ENCODE results near the gene DIO1. TPM values are rescaled to one million over a fixed set of nuclear protein-coding genes. Genes with fewer than 3 reads are reported as not detected.
"Not testable (repeated sequence)": the region's sequence is repeated elsewhere in the genome, so short reads cannot be mapped to it uniquely, and the experiment has no call there.

The DIO1 gene
- total RNA-seq, 1 experiment from 2014 or later, result not detected

DNA sequence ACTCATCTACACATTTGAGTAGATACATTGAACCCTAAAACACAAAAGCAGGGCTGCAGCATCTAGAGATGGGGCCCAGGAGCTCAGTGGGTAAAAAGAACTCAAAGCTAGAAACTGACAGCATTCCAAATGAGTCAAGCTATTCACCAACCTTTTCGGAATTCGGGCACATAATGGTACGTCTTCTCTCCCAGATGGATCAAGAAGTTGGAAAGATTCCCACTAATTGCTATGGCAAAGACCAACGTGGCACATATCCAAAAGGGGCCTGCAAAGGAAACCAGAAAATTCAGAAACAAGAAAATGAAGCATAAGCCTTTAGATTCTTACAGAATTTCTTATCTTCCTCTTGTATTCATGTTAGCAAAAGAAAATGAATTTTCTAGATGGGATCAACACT lies 22.8 kb upstream of the DIO1 start:
- Mint-ChIP-seq H3K27ac (ENCODE audit: unreplicated experiment) (no peak overlapping the region), H3K27me3 (ENCODE audit: unreplicated experiment) (no peaks in the 10 kb centered on the region), H3K4me3 (ENCODE audit: low read depth, unreplicated experiment) (no peak overlapping the region), H3K4me1 (ENCODE audit: low read depth, unreplicated experiment) (no peaks in the 10 kb centered on the region), H3K9me3 (ENCODE audit: low read depth, unreplicated experiment) (no peaks in the 10 kb centered on the region), H3K36me3 (ENCODE audit: insufficient read depth, unreplicated experiment) (peaks cover 4% of the 10 kb centered on the region)
- TF ChIP-seq CTCF (IDR thresholded peaks at IDR 0.05; ENCODE audit: unreplicated experiment), result no peak
- CTCF ChIA-PET, result interaction anchor here (0.6 kb wide), 1 partner anchor 31 kb away, joined by 5 read pairs; no protein-coding TSS in a partner anchor
- no peak for DNase-seq
- intact Hi-C loops (cut with micrococcal nuclease; ENCODE audit: unreplicated experiment), result no loop called here
- no TSS peak for BruUV-seq (replicated peaks)

GRCh38 chr1:53871773-53872484 lies 22.1 kb upstream of the DIO1 start:
- intact Hi-C loops (cut with micrococcal nuclease; ENCODE audit: unreplicated experiment), result no loop called here
- DNase-seq, result no peak
- CTCF ChIA-PET, result interaction anchor here (0.6 to 1.1 kb wide), 2 partner anchors 32 to 88 kb away, joined by 3 to 5 read pairs; no protein-coding TSS in a partner anchor
- Mint-ChIP-seq H3K27ac (ENCODE audit: unreplicated experiment) (no peak overlapping the region), H3K36me3 (ENCODE audit: insufficient read depth, unreplicated experiment) (peaks cover 4% of the 10 kb centered on the region), H3K9me3 (ENCODE audit: low read depth, unreplicated experiment) (no peaks in the 10 kb centered on the region), H3K4me3 (ENCODE audit: low read depth, unreplicated experiment) (no peak overlapping the region), H3K27me3 (ENCODE audit: unreplicated experiment) (no peaks in the 10 kb centered on the region), H3K4me1 (ENCODE audit: low read depth, unreplicated experiment) (no peaks in the 10 kb centered on the region)
- BruUV-seq (replicated peaks), result no TSS peak
- TF ChIP-seq CTCF (IDR thresholded peaks at IDR 0.05; ENCODE audit: unreplicated experiment), result no peak

- CTCF ChIA-PET; H3K4me3 Mint-ChIP-seq (ENCODE audit: low read depth, unreplicated experiment); intact Hi-C loops (cut with micrococcal nuclease; ENCODE audit: unreplicated experiment); H3K27ac Mint-ChIP-seq (ENCODE audit: unreplicated experiment); BruUV-seq (replicated peaks); H3K9me3 Mint-ChIP-seq (ENCODE audit: low read depth, unreplicated experiment); DNase-seq; H3K27me3 Mint-ChIP-seq (ENCODE audit: unreplicated experiment); H3K4me1 Mint-ChIP-seq (ENCODE audit: low read depth, unreplicated experiment); H3K36me3 Mint-ChIP-seq (ENCODE audit: insufficient read depth, unreplicated experiment): not testable (repeated sequence)
Measured at GRCh38 chr1:53875150-53875549, 18.8 kb upstream of the DIO1 start.

- intact Hi-C loops (cut with micrococcal nuclease; ENCODE audit: unreplicated experiment), result loop anchor here (1.0 kb wide), 1 partner anchor 71 kb away; no protein-coding TSS in a partner anchor
- Mint-ChIP-seq H3K4me1 (ENCODE audit: low read depth, unreplicated experiment) (no peaks in the 10 kb centered on the region), H3K9me3 (ENCODE audit: low read depth, unreplicated experiment) (no peaks in the 10 kb centered on the region), H3K4me3 (ENCODE audit: low read depth, unreplicated experiment) (no peak overlapping the region), H3K27me3 (ENCODE audit: unreplicated experiment) (no peaks in the 10 kb centered on the region), H3K27ac (ENCODE audit: unreplicated experiment) (no peak overlapping the region), H3K36me3 (ENCODE audit: insufficient read depth, unreplicated experiment) (no peaks in the 10 kb centered on the region)
- peak; percentile 46 for TF ChIP-seq CTCF (IDR thresholded peaks at IDR 0.05; ENCODE audit: unreplicated experiment)
- no peak for DNase-seq
- no TSS peak for BruUV-seq (replicated peaks)
- CTCF ChIA-PET, result interaction anchor here (0.7 to 2.0 kb wide), 6 partner anchors 18 to 81 kb away, joined by 3 to 14 read pairs (median 6); partner anchors contain the start of genes IFT25 and LRRC42
Measured at GRCh38 chr1:53878492-53879105, 15.4 kb upstream of the DIO1 start.

DNA sequence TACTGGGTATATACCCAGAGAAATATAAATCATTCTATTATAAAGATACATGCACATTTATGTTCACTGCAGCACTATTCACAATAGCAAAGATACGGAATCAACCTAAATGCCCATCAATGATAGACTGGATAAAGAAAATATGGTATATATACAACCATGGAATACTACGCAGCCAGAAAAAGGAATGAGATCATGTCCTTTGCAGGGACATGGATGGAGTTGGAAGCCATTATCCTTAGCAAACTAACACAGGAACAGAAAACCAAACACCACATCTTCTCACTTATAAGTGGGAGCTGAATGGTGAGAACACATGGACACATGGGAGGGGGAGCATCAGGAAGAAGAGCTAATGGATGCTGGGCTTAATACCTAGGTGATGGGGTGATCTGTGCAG lies 12.1 kb upstream of the DIO1 start:
- H3K4me3 Mint-ChIP-seq (ENCODE audit: low read depth, unreplicated experiment); H3K9me3 Mint-ChIP-seq (ENCODE audit: low read depth, unreplicated experiment); DNase-seq; H3K4me1 Mint-ChIP-seq (ENCODE audit: low read depth, unreplicated experiment); intact Hi-C loops (cut with micrococcal nuclease; ENCODE audit: unreplicated experiment); H3K27ac Mint-ChIP-seq (ENCODE audit: unreplicated experiment); BruUV-seq (replicated peaks); H3K27me3 Mint-ChIP-seq (ENCODE audit: unreplicated experiment); H3K36me3 Mint-ChIP-seq (ENCODE audit: insufficient read depth, unreplicated experiment): not testable (repeated sequence)
- CTCF ChIA-PET, result interaction anchor here (0.7 kb wide), 1 partner anchor 507 kb away, joined by 3 read pairs; no protein-coding TSS in a partner anchor

DNA sequence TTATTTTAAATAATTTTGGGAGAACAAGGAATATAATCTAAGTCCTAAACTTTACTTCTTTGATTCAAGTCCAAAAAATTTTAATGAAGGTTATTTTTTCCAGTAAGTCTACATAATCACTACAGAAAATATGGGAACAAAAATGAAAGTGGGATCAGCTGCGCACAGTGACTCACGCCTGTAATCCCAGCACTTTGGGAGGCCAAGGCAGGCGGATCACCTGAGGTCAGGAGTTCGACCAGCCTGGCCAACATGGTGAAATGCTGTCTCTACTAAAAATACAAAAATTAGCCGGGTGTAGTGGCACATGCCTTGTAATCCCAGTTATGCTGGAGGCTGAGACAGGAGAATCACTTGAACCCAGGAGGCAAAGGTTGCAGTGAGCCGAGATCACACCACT lies 10.4 kb upstream of the DIO1 start:
- BruUV-seq (replicated peaks), result not testable (repeated sequence)

More for the DNA sequence above, 10.4 kb upstream of the DIO1 start:
- DNase-seq; H3K9me3 Mint-ChIP-seq (ENCODE audit: low read depth, unreplicated experiment); H3K4me1 Mint-ChIP-seq (ENCODE audit: low read depth, unreplicated experiment); intact Hi-C loops (cut with micrococcal nuclease; ENCODE audit: unreplicated experiment); CTCF ChIA-PET; H3K27me3 Mint-ChIP-seq (ENCODE audit: unreplicated experiment); H3K36me3 Mint-ChIP-seq (ENCODE audit: insufficient read depth, unreplicated experiment); H3K4me3 Mint-ChIP-seq (ENCODE audit: low read depth, unreplicated experiment); H3K27ac Mint-ChIP-seq (ENCODE audit: unreplicated experiment): not testable (repeated sequence)

All from Calu3 (cell line).